LoVo (cell line): ENCODE results near the gene LMF1.
"Not testable (repeated sequence)": the region's sequence is repeated elsewhere in the genome, so short reads cannot be mapped to it uniquely, and the experiment has no call there.

ENCODE experiments used
- DNase-seq: peaks from one replicate; pipeline ENCODE4 v3.0.0-alpha.2; 2016; ENCODE audit warnings: low spot score

LMF1 gene

DNA sequence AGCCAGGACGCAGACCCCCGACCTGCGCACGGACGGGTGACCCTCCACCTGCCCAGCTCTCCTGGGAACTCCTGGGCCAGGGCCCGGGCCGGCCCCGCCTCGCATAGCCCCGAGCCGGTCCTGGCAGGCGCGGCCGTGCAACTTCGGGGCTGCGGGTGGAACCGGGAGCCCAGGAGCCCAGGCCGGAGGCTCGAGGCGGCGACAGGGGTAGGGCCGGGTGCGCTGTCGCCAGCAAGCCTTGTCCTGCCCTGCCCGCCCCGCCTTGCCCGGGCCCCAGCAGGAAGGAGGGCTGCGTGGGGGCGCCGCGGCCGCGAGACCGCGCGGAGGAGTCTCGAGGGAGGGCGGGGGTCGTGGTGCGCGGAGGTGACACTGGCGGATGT is 408 bp downstream of the LMF1 start:
- no peak for DNase-seq

- no peak for DNase-seq
Measured at GRCh38 chr16:969508-970385, 1.0 kb downstream of the LMF1 start.

DNA sequence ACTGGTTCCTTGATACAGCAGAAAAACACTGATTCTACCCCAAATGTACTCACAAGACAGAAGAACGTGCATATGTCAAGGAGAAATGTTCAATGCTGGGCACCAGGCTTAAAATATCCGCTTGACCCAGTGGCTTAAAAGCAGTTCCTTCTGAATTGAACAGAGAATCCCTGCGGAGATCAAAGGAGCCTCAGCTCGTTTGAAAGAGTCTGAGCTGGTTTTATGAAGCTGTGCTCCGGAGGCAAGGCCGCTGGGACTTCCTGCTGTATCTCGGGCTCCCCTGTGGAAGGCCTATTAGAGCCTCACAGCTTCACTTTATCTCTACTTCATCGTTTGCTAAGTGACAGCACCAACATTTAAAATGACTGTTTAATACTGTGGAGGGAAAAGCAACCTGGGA is 2.2 kb downstream of the LMF1 start:
- DNase-seq: no peak

- no peak for DNase-seq
Measured at GRCh38 chr16:967546-968295, 3.1 kb downstream of the LMF1 start.

DNA sequence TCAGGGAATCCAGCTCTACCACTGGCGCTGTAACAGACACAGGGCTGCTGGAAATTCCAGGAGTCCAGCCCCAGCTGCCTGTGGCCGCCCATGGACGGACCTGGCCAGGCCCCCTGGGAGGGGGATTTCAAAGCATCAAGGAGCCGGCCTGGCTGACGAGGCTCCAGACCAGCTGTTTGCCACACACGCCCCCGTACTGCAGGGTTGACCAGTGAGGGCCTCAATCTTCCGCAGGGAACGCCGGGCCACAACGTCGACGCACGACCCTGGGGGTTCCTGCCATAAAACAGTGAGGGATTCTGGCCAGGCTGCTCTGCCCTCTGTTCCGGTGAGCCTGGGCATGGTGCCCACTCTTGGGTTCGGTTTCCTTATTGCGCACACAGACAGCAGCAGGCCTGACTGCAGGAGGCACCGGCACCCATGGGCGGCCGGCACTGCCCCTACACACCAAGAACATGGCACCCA is 3.7 kb downstream of the LMF1 start:
- DNase-seq: no peak

GRCh38 chr16:966505-966904 is 4.3 kb downstream of the LMF1 start:
- DNase-seq: no peak

GRCh38 chr16:966035-966434 is 4.7 kb downstream of the LMF1 start:
- DNase-seq: no peak

GRCh38 chr16:965487-965886 is 5.3 kb downstream of the LMF1 start:
- no peak for DNase-seq

GRCh38 chr16:965036-965395 is 5.8 kb downstream of the LMF1 start:
- no peak for DNase-seq

- DNase-seq: peak; percentile 57
Measured at GRCh38 chr16:964356-965035, 6.3 kb downstream of the LMF1 start.

GRCh38 chr16:963913-964312 is 6.9 kb downstream of the LMF1 start:
- DNase-seq: peak; percentile 30

DNA sequence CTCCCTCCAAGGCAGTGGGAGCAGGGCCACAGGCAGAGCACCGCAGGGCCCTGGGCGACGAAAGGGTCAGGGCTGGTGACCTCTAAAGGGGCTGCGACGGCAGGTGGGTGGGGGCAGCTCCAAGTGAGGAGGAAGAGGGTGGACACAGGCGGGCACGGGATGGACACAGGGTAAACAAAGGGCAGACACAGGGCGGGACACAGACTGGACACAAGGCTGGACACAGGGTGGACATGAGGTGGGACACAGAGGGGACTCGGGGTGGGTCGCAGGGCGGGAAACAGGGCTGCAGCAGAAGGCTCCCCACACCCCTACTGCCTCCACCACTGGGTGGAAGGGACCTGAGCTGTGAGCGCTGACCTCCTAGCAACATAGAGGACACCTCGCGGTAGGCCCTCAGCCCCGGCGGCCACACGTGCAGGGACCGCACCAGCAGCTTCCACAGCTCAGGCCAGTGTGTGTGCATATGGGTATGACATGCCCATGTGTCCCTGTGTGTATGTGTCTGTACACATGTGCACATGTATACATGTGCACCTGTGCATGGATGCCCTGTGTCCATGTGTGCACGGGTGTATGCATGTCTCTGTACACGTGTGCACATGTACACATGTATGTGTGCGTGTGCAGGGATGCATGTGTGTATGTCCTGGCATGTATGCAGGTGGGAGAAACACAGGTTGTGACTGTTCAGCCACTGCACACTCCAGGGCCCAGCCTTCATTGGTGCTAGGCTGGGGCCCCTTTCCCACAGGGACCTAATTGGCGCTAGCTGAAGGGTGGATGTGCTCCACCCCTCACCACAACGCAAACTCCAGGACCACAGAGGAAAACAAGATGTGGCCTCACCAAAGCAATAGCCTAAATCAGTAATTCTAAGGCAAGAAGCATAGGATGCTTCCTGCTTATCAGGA is 7.6 kb downstream of the LMF1 start:
- DNase-seq: no peak

- DNase-seq: no peak
Measured at GRCh38 chr16:962366-962765, 8.4 kb downstream of the LMF1 start.

DNA sequence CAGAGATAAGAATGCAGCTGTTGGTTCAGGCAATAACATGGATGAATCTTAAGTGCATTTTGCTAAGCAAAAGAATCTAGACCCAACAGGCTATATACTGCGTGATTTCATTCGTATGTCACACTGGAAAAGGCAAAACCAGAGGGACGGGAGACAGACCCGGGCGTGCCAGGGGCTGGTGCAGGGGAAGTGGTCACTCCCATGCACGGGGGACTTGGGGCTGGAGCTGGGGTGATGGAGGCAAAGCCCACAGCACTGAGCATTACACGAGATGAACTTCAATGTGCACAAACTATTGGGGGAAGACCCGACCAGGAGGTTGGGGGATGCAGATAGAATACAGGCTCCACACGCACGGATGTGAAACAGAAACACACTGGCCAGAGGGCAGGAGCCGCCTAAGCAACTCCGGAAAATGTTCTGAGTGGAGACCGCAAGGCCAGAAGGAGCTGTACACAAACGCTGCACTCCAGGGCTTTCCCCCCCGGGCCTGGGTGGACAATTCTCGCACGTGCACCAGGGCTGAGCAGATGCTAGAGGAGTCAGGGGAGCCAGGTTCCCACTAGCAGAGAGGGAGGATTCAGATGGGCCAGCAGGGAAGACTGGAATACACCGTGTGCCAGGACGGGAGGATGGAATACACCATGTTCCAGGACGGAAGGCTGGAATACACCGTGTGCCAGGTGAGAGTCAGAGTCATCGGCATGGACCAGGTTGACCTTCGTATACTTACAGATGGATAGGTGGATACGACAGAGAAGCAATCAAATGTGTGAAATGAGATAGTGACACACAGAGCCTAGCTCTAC is 11.3 kb downstream of the LMF1 start:
- DNase-seq: no peak

DNA sequence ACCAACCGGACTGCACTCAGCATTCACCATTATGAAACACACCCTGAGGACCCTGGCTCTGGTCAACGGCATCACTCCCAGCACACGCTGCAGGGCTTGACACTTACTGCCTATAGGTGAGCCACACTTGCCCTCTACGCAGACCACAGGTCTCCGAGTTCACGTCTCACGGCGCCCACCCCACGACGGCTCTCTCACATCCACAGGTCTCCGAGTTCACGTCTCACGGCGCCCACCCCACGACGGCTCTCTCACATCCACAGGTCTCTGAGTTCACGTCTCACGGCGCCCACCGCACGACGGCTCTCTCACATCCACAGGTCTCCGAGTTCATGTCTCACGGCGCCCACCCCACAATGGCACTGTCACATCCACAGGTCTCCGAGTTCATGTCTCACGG is 15.0 kb downstream of the LMF1 start:
- DNase-seq: not testable (repeated sequence)

DNA sequence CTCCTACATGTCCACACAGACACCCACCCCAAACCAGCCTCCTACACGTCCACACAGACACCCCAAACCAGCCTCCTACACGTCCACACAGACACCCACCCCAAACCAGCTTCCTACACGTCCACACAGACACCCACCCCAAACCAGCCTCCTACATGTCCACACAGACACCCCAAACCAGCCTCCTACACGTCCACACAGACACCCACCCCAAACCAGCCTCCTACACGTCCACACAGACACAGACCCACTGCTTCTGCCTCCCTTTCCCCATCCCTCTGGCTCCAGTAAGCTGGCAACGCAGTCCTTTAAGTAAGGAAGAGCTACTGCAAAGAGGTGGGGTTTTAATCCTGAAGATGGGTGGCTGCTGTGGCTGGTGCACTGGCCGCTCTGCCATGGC is 17.0 kb downstream of the LMF1 start:
- not testable (repeated sequence) for DNase-seq

- DNase-seq: no peak
Measured at GRCh38 chr16:952321-952720, 18.5 kb downstream of the LMF1 start.

DNA sequence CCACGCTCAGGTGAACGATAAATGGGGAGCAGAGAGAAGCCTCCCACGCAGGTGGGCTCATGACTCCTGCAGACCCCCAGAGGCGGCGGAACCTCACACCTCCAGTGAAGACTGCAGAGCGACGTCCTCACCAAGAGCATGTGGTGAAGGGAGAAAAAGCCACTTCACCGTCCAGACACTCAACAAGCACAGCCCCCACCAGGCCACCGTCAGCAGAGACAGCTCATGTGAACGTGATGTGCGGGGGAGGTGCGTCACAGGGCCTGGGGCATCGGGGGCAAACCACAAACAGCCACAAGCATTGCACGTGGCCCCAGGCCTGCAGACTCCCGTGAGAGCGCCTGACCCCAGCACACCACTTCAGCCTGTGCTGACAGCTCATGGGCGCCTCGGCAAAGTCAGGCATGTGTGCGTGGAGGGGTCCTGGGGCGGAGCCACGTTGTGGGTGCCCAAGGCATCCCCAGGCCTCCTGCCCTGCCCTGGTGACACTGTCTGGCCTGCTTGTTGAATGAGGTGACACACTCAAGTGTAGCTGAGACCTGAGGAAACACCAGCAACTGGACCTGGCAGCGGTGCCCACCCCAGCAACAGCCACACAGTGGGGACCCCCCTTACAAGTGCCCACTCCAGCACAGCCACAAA is 19.0 kb downstream of the LMF1 start:
- no peak for DNase-seq

GRCh38 chr16:950733-951573 is 19.8 kb downstream of the LMF1 start:
- DNase-seq: not testable (repeated sequence)
